Measurements from ENCODE around the gene GRAMD4.

The GRAMD4 gene

GRCh38 chr22:46619830-46620501 is at the start of gene GRAMD4:
Gene GRAMD4 (plus strand): TSS chr22:46620386. CDS start chr22:46626800, 6,414 bp downstream.
- FAIRE-seq (no peak), DNase-seq (ENCODE audit: insufficient read length, low spot score) (no peak)

- no peak for DNase-seq (ENCODE audit: insufficient read length, low spot score)
- no peak for FAIRE-seq
Measured at GRCh38 chr22:46571642-46572250, 48.4 kb upstream of the GRAMD4 start.

GRCh38 chr22:46572911-46573780 is 47.0 kb upstream of the GRAMD4 start:
- DNase-seq (ENCODE audit: insufficient read length, low spot score) (no peak), FAIRE-seq (no peak)

- no peak for FAIRE-seq
- no peak for DNase-seq (ENCODE audit: insufficient read length, low spot score)
Measured at GRCh38 chr22:46573781-46574437, 46.3 kb upstream of the GRAMD4 start.

GRCh38 chr22:46574438-46574992 is 45.7 kb upstream of the GRAMD4 start:
- DNase-seq (ENCODE audit: insufficient read length, low spot score) (no peak), FAIRE-seq (no peak)

GRCh38 chr22:46574993-46575910 is 44.9 kb upstream of the GRAMD4 start:
- no peak for DNase-seq (ENCODE audit: insufficient read length, low spot score)
- no peak for FAIRE-seq

- no peak for FAIRE-seq
- no peak for DNase-seq (ENCODE audit: insufficient read length, low spot score)
Measured at GRCh38 chr22:46575911-46576555, 44.2 kb upstream of the GRAMD4 start.

- DNase-seq (ENCODE audit: insufficient read length, low spot score) (peak; percentile 92), FAIRE-seq (no peak)
Measured at GRCh38 chr22:46576556-46577367, 43.4 kb upstream of the GRAMD4 start.

- DNase-seq (ENCODE audit: insufficient read length, low spot score) (no peak), FAIRE-seq (peak; percentile 51)
Measured at GRCh38 chr22:46577368-46578249, 42.6 kb upstream of the GRAMD4 start.

GRCh38 chr22:46578251-46578823 is 41.8 kb upstream of the GRAMD4 start:
- no peak for DNase-seq (ENCODE audit: insufficient read length, low spot score)

GRCh38 chr22:46578824-46579561 is 41.2 kb upstream of the GRAMD4 start:
- DNase-seq (ENCODE audit: insufficient read length, low spot score) (no peak), FAIRE-seq (no peak)

More at GRCh38 chr22:46578251-46578823, 41.8 kb upstream of the GRAMD4 start:
- no peak for FAIRE-seq

GRCh38 chr22:46579751-46580449 is 40.3 kb upstream of the GRAMD4 start:
- no peak for FAIRE-seq

GRCh38 chr22:46580940-46581537 is 39.1 kb upstream of the GRAMD4 start:
- no peak for DNase-seq (ENCODE audit: insufficient read length, low spot score)
- FAIRE-seq: no peak

More at GRCh38 chr22:46579751-46580449, 40.3 kb upstream of the GRAMD4 start:
- no peak for DNase-seq (ENCODE audit: insufficient read length, low spot score)

- DNase-seq (ENCODE audit: insufficient read length, low spot score): no peak
- peak; percentile 76 for FAIRE-seq
Measured at GRCh38 chr22:46581538-46582244, 38.5 kb upstream of the GRAMD4 start.
